ENCODE results near the gene GNGT1. TPM values are rescaled to one million over a fixed set of nuclear protein-coding genes. Genes with fewer than 3 reads are reported as not detected.
"Not testable (repeated sequence)": the region's sequence is repeated elsewhere in the genome, so short reads cannot be mapped to it uniquely, and the experiment has no call there.

GNGT1 gene
- polyA plus RNA-seq, 1 experiment, result not detected

GRCh38 chr7:93916315-93916714 is 9.9 kb downstream of the GNGT1 start:
- H3K27me3 ChIP-seq (ENCODE audit: control insufficient read depth, insufficient read depth, low read length); H3K4me3 ChIP-seq (ENCODE audit: low read depth, low read length); CTCF ChIA-PET; DNase-seq (ENCODE audit: low read depth); H3K36me3 ChIP-seq (ENCODE audit: control insufficient read depth, insufficient read depth, low read length); POLR2A ChIA-PET: not testable (repeated sequence)

DNA sequence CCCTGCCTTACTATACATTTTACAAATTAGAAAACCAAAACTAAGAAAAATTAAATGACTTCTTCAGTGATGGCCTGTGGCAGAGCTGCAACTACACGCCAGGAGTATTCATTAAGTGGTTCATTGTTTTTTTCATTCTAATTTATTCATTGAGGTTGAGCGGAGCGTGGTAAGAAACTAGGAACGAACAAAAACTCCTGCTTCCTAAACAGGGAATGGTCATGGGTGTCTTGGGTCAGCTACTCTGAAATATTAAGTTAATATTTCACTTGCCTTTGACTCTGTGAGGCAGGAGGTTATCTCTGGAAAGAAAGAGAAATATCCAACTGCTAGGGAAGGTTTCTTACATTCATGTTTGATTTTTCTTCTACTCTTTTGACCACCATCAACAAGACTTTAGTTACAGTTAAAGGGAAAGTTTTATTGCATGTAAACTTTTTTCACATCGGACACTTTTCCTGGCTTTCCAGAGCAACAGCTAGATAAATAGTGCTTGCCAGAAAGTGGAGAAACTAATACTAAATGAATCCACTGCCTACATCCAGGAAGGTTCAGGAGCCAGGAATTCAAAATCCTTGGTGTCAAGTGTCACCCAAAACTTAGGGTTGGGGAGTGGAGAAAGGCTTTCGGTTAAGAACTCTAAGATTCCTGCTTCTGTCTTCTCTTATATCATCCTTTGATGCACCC is 14.3 kb downstream of the GNGT1 start:
- no peak for DNase-seq (ENCODE audit: low read depth)
- peak overlapping the region; percentile 65; the same call in 1 of the 2 replicates for H3K4me3 ChIP-seq (ENCODE audit: low read depth, low read length)
- POLR2A ChIA-PET, result interaction anchor here (0.6 kb wide), 2 partner anchors 85 to 278 kb away, joined by 3 to 11 read pairs; no protein-coding TSS in a partner anchor
- CTCF ChIA-PET, result interaction anchor here (0.8 to 2.4 kb wide), 6 partner anchors 12 to 162 kb away, joined by 3 to 9 read pairs (median 4); no protein-coding TSS in a partner anchor
- TF ChIP-seq CTCF (IDR thresholded peaks at IDR 0.05; ENCODE audit: insufficient read depth, low read depth, low read length), result no peak
- H3K27me3 ChIP-seq (ENCODE audit: control insufficient read depth, insufficient read depth, low read length), result no peaks in the 10 kb centered on the region
- H3K36me3 ChIP-seq (ENCODE audit: control insufficient read depth, insufficient read depth, low read length), result no peaks in the 10 kb centered on the region

GRCh38 chr7:93921186-93921585 is 14.8 kb downstream of the GNGT1 start:
- CTCF ChIA-PET, result interaction anchor here (0.8 to 2.4 kb wide), 9 partner anchors 13 to 209 kb away, joined by 3 to 9 read pairs (median 4); no protein-coding TSS in a partner anchor

DNA sequence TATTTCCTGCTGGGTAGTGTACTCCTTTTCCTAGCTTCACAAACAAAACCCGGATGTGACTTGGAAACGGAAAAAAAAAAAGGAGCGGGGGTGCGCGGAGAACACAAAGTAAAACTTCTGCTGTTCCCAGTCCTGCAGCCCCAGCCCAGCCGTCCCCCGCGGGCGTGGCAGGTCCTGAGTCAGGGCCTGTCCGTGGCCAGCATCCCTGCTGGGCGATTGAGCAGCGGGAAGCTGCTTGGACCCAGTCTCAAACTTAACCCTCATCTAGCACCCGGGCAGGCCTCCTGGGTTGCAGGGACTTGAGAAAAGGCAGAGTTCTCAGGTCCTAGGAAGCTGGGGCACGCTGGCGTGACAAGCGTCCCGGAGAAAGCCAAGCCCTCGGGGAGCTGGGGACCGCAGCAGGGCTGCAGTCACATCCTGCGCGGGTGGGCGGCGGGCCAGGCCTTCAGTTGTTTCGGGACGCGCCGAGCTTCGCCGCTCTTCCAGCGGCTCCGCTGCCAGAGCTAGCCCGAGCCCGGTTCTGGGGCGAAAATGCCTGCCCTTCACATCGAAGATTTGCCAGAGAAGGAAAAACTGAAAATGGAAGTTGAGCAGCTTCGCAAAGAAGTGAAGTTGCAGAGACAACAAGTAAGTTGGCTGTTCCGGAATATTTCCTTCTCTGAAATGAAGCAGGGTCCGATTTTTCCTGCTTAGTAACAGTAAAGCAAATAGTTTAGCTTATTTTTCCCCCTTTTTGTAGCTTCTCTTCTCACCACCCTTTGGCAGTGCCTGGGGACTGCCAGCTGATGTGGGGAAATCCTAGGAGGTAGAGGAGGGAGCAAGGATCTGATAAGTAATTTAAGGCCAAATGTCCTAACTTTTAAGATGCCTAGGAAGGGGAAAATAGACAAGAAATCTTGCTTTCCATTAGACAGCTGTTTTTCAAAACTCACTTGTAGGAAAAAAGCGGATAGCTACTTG is 15.5 kb downstream of the GNGT1 start, which contains the start of gene GNG11:
Gene GNG11, plus strand, starts transcription at position 129 of the 960 bp plus-strand sequence. Its CDS starts 403 bp downstream, at position 532.
- TF ChIP-seq CTCF (IDR thresholded peaks at IDR 0.05; ENCODE audit: insufficient read depth, low read depth, low read length), result 0 out of 2 replicates have a peak, but pooled peaks have one; percentile 5

More at GRCh38 chr7:93921186-93921585, 14.8 kb downstream of the GNGT1 start:
- POLR2A ChIA-PET, result interaction anchor here (0.6 to 0.7 kb wide), 3 partner anchors 85 to 278 kb away, joined by 3 to 11 read pairs (median 3); no protein-coding TSS in a partner anchor
- no peaks in the 10 kb centered on the region for H3K27me3 ChIP-seq (ENCODE audit: control insufficient read depth, insufficient read depth, low read length)
- no peak for DNase-seq (ENCODE audit: low read depth)
- TF ChIP-seq CTCF (IDR thresholded peaks at IDR 0.05; ENCODE audit: insufficient read depth, low read depth, low read length), result no peak
- peak overlapping the region; percentile 65 for H3K4me3 ChIP-seq (ENCODE audit: low read depth, low read length)
- H3K36me3 ChIP-seq (ENCODE audit: control insufficient read depth, insufficient read depth, low read length), result no peaks in the 10 kb centered on the region; the same call in 1 of the 2 replicates

DNA sequence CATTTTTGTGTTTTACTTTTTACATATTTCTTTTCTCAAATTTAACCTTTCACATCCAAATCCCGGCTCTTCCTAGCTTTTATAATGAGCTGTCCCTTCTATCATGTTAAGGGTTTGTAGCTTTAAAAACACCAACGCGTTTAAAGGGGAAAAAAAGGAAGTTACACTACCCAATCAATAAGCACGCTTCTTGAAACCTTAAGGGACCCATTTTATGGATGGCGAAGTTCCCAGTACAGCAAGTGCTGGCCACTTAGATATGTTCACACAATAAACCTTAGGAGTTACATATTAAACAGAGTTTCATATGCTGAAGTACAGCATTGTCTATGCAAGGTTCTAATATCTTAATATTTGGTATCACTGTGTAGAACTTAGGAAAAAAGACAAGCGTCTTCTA is 16.9 kb downstream of the GNGT1 start:
- Histone ChIP-seq H3K36me3 (ENCODE audit: control insufficient read depth, insufficient read depth, low read length) (peaks cover 7% of the 10 kb centered on the region), H3K4me3 (ENCODE audit: low read depth, low read length) (peak overlapping the region; percentile 65), H3K27me3 (ENCODE audit: control insufficient read depth, insufficient read depth, low read length) (no peaks in the 10 kb centered on the region)
- no peak for DNase-seq (ENCODE audit: low read depth)
- ChIA-PET CTCF (interaction anchor here (0.8 to 1.2 kb wide), 3 partner anchors 21 to 164 kb away, joined by 4 to 5 read pairs (median 4); no protein-coding TSS in a partner anchor), POLR2A (interaction anchor here (0.6 to 1.0 kb wide), 2 partner anchors 63 to 246 kb away, joined by 3 to 4 read pairs; no protein-coding TSS in a partner anchor)
- no peak for TF ChIP-seq CTCF (IDR thresholded peaks at IDR 0.05; ENCODE audit: insufficient read depth, low read depth, low read length)

More for the DNA sequence above, 15.5 kb downstream of the GNGT1 start, which contains the start of gene GNG11:
- Histone ChIP-seq H3K4me3 (ENCODE audit: low read depth, low read length) (peak within 1 kb of the TSS; percentile 65), H3K27me3 (ENCODE audit: control insufficient read depth, insufficient read depth, low read length) (no peaks in the 10 kb centered on the region), H3K36me3 (ENCODE audit: control insufficient read depth, insufficient read depth, low read length) (peaks cover 2% of the 10 kb centered on the region)
- ChIA-PET POLR2A (interaction anchor here (0.6 to 0.7 kb wide), 5 partner anchors 82 to 277 kb away, joined by 3 to 11 read pairs (median 3); no protein-coding TSS in a partner anchor), CTCF (interaction anchor here (0.8 to 2.4 kb wide), 10 partner anchors 10 to 209 kb away, joined by 3 to 9 read pairs (median 4); no protein-coding TSS in a partner anchor)
- DNase-seq (ENCODE audit: low read depth), result no peak
